ENCODE results near the gene DAO. TPM values are rescaled to one million over a fixed set of nuclear protein-coding genes. Genes with fewer than 3 reads are reported as not detected.

The DAO gene
- total and polyA plus RNA-seq, 8 donors = not detected

DNA sequence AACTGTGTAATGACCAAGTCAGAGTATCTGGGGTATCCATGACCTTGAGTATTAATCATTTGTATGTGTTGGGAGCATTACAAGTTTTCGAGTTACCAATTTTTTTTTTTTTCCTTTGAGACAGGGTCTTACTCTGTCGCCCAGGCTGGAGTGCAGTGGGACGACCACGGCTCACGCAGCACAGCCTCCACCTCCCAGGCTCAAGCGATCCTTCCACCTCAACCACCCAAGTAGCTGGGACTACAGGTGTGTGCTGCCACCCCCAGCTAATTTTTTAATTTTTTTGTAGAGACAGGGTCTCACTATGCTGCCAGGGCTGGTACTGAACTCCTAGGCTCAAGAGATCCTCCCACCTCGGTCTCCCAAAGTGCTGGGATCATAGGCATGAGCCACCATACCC lies 42.2 kb upstream of the DAO start:
- FAIRE-seq = no peak
- H3K4me3 ChIP-seq = no peak overlapping the region
- ATAC-seq = no peak
- TF ChIP-seq, protein P1, sequence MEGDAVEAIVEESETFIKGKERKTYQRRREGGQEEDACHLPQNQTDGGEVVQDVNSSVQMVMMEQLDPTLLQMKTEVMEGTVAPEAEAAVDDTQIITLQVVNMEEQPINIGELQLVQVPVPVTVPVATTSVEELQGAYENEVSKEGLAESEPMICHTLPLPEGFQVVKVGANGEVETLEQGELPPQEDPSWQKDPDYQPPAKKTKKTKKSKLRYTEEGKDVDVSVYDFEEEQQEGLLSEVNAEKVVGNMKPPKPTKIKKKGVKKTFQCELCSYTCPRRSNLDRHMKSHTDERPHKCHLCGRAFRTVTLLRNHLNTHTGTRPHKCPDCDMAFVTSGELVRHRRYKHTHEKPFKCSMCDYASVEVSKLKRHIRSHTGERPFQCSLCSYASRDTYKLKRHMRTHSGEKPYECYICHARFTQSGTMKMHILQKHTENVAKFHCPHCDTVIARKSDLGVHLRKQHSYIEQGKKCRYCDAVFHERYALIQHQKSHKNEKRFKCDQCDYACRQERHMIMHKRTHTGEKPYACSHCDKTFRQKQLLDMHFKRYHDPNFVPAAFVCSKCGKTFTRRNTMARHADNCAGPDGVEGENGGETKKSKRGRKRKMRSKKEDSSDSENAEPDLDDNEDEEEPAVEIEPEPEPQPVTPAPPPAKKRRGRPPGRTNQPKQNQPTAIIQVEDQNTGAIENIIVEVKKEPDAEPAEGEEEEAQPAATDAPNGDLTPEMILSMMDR (IDR thresholded peaks at IDR 0.05) = no peak
- intact Hi-C loops (cut with DNase I) = no loop called here
- 81 to 84% methylated on average over 7 of the region's 7 CpGs for WGBS, 2 donors
- H3K36me3 ChIP-seq = no peaks in the 10 kb centered on the region
- peak overlapping the region in 2 of 4 donors; percentile 73 to 76 for H3K27ac ChIP-seq
- H3K9me3 ChIP-seq = no peaks in the 10 kb centered on the region
- DNase-seq = no peak
- H3K4me1 ChIP-seq = peaks cover 13 to 30% (median 15%) of the 10 kb centered on the region in 3 donors
- no peaks in the 10 kb centered on the region for H3K27me3 ChIP-seq

DNA sequence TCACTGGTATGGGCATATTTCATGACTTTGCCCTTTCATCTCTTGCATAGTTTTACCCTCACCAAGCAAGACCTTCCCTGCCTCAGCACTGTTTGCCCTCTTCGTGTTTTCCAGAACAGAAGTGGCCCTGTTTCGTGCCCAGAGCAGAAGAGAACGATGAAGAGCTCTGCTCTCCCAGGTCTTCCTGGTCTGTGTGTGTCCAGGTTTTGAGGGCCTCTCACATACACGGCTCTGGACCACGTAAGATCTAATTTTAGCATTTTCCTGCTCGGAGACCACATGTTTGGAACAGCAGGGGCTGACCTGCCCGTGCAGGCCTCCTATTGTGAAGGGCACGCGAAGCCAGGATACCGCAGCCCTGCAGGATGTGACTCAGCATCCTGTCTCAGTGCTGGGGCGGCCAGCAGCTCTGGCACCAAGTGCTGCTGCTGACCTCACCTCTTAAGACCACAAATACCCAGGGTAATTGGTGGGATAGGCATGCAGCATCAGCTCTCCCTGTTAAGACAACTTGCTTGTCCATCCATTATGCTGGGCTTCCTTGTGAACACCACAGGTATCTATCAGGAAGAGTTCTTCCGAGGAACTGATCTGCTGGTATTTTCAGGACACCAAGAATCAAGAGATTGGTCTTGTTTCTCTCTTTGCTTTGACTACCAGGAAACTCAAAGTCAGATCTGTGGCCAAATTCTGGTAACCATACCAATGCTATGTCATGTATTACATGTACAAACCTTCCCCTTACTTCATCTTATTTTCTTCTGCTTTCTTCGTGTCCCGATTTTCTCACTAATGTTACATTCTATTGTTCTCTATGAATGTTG lies 41.5 kb upstream of the DAO start:
- FAIRE-seq (no peak), ATAC-seq (peak; percentile 33 to 86 (median 72)), DNase-seq (peak in 3 of 6 donors; percentile 26 to 66 (median 29))
- Histone ChIP-seq H3K9me3 (no peaks in the 10 kb centered on the region), H3K4me3 (no peak overlapping the region), H3K27ac (peak overlapping the region in 2 of 4 donors; percentile 73 to 76), H3K27me3 (no peaks in the 10 kb centered on the region), H3K36me3 (no peaks in the 10 kb centered on the region), H3K4me1 (peaks cover 13 to 29% (median 15%) of the 10 kb centered on the region in 3 donors)
- intact Hi-C loops (cut with DNase I) = no loop called here
- WGBS, 2 donors = 81 to 84% methylated on average over 14 of the region's 14 CpGs
- TF ChIP-seq, protein P1 (IDR thresholded peaks at IDR 0.05) = no peak

DNA sequence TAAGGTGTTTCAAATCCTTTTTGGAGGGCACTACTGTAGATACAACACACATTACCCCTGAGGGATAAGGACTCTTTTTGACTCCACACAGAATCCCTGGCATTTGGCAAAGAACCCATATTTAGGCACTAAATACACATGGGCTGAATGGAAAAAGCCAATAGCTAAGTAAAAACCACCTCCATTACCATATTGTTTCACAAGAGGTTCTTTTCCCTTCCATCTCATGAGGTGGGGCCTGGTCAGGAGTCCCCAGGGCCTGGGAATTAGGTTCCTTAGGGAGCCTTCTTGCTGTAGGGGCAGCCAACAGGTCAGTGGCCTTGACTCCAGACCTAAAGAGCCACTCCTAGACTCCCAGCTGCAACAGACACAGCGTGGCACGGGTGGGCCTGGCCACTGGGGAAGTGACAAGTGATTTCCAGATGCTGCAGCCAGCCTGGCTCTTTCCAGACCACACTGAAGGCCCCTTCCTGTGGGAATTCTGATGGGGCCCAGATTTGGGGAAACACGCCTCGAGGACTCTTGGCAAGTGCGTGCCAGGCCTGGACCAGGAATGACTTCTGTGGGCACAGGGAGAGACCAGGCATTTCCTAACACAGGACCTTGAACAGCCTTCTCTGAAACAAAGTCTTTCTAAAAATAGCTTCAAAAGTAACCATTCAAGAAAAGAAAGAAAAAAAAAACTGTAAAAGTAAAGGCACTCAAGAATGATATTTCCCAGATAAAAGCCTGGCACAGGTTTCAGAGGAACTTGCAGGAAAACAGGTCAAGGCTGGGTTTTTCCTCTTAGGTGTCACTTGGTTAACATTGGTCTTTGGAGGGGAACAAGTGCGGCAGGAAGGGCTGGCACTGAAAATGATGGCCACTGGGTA lies 40.6 kb upstream of the DAO start:
- 23 to 29% methylated on average over 6 of the region's 6 CpGs for WGBS, 2 donors
- TF ChIP-seq, protein P1 (IDR thresholded peaks at IDR 0.05) = no peak
- Histone ChIP-seq H3K27me3 (no peaks in the 10 kb centered on the region), H3K36me3 (no peaks in the 10 kb centered on the region), H3K27ac (peak overlapping the region; percentile 27 to 76 (median 52)), H3K4me3 (no peak overlapping the region), H3K4me1 (peaks cover 13 to 29% (median 15%) of the 10 kb centered on the region in 3 donors), H3K9me3 (no peaks in the 10 kb centered on the region)
- FAIRE-seq (no peak), DNase-seq (peak in 1 of 6 donors; percentile 33), ATAC-seq (peak; percentile 32 to 73 (median 53))
- intact Hi-C loops (cut with DNase I) = no loop called here

DNA sequence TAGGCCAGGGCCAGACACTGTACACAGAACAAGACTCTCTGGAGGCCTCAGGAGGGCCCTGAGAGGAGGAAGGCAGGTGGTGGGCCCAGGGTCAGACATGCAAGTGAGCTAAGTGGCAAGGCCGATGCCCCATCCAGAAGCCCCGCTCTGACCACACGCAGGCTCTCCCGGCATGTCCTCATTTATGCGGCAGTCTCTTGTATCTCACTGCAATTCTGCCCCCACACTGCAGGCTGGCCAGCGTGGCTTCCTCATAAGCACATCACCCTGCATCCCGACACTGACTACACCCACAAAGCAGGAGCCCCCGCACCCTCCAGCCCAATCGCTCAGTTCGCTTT lies 40.0 kb upstream of the DAO start:
- Histone ChIP-seq H3K9me3 (no peaks in the 10 kb centered on the region), H3K4me3 (no peak overlapping the region), H3K4me1 (peaks cover 13 to 29% (median 15%) of the 10 kb centered on the region in 3 donors), H3K27ac (peak overlapping the region in 3 of 4 donors; percentile 30 to 76 (median 73)), H3K36me3 (no peaks in the 10 kb centered on the region), H3K27me3 (no peaks in the 10 kb centered on the region)
- TF ChIP-seq, protein P1 (IDR thresholded peaks at IDR 0.05) = no peak
- intact Hi-C loops (cut with DNase I) = no loop called here
- DNase-seq (no peak), ATAC-seq (peak in 2 of 4 donors; percentile 7 to 28), FAIRE-seq (no peak)
- 76 to 80% methylated on average over 10 of the region's 10 CpGs for WGBS, 2 donors
